CD4-positive, alpha-beta T cell treated with Interleukin-6 at 100 ng/mL for 8 hours (primary cell): Measurements from ENCODE around the gene CHCHD6.

Experiments
- DNase-seq: peaks from one replicate; pipeline ENCODE4 v3.0.0-alpha.2; 2020; ENCODE audit warnings: mixed read lengths, low spot score

The CHCHD6 gene

DNA sequence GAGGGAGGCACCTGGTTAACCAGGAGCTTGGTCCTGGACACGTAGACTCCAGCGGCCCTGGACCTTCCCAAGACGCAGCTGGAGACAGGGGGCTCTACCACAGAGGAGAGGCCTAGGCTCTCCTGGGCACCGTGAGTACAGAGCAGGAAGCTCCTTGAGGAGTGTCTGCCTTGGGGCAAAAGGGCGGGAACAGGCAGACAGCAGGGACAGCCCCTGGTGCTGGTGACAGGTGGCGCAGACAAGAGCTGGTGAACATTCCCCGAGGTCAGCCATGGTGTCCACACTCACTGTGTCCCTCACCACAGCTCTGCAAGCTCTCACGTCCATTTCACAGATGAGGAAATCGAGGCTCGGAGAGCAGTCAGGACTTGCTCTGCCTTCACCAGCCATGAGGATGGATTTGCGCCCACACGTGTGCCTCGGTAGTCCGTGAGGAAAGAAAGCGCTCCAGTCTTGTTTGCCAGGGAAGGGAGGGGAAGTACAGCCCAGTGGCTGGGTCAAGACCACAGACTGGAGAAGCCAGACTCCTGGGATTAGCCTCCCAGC is 276.3 kb downstream of the CHCHD6 start:
- DNase-seq: no peak

GRCh38 chr3:126982126-126982470 is 278.1 kb downstream of the CHCHD6 start:
- DNase-seq: peak; percentile 39

- peak; percentile 88 for DNase-seq
Observed at GRCh38 chr3:126982471-126983175, 278.6 kb downstream of the CHCHD6 start, which contains the start of gene PLXNA1. TSS of gene PLXNA1 (plus strand) at chr3:126983115. CDS start at chr3:126988594, 5,479 bp downstream.

DNA sequence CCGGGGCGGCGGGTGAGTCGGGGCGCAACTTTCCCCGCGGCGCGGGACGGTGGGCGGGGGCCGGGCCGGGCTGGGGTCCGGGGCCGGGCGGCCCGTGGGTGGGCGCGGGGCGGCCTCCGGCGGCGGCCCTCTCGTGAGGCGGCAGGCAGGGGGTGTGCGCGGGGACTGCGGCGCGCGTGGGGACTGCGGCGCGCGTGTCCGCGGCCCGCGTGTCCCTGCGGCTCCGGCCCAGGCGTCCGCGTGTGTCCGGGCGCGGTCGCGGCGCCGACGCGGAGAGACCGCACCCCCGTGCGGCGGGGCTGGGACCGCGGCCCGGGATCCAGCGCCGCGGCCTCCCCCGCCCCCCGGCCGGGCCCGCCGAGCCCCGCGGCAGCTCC is 279.2 kb downstream of the CHCHD6 start:
- no peak for DNase-seq

DNA sequence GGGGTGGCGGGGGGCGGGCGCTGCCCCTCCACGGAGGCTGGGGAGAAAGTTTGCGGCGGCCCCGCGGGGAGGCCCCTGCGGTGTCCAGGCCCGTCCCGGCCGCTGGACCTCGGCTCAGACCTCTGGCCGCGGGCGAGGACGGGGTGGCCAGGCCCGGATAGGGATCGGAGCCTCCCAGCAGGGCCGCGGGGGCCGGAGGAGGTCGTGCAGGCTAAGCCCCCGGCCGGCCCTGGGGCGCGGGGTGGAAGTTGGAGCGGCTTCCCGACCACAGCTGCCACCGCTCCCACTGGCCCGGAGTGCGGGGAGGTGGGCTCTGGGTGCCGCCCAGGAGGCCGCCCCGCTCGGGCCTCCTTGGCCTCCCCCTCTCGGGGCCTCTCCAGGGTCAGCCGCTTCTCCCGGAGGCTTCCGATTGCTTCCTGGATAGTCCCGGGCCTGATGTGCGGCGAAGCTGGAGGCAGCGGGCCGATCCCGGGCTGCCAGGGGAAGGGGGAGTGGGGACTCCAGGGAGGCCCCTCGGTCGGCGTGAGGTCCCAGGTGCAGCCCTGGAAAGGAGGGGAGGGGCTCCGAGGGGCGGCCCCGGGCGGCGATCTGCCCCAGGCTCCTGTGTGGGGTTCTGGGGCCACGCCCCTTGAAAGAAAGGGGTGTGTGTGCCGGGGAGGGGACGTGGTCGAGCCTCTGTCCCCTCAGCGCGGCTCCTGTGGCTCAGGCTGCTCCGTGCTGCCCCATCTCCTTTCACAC is 279.8 kb downstream of the CHCHD6 start:
- DNase-seq: peak; percentile 22

GRCh38 chr3:126984391-126985131 is 280.5 kb downstream of the CHCHD6 start:
- no peak for DNase-seq

GRCh38 chr3:126985132-126985985 is 281.3 kb downstream of the CHCHD6 start:
- DNase-seq: no peak

GRCh38 chr3:126986001-126986400 is 282.0 kb downstream of the CHCHD6 start:
- DNase-seq: no peak

- DNase-seq: no peak
Observed at GRCh38 chr3:126987129-126987528, 283.1 kb downstream of the CHCHD6 start.

DNA sequence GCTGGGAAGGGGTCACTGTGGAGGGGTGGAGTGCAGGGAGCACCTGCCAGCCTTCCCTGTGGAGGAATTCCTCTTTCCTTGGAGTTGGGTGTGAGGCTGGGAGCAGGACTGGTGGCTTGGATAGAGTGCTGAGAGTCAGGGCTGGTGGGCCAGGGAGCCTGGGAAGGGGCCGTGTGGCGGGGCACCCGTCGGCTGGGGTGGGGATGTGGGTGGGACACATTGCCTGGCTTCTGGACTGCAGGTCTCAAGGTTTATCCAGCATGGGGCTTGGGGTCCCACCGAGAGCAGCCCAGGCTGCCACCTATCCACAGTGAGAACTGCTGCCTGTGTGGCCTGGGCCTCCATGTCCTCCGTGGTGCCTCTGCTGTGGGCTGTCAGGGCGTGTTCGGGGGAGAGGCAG is 283.6 kb downstream of the CHCHD6 start:
- DNase-seq: no peak

DNA sequence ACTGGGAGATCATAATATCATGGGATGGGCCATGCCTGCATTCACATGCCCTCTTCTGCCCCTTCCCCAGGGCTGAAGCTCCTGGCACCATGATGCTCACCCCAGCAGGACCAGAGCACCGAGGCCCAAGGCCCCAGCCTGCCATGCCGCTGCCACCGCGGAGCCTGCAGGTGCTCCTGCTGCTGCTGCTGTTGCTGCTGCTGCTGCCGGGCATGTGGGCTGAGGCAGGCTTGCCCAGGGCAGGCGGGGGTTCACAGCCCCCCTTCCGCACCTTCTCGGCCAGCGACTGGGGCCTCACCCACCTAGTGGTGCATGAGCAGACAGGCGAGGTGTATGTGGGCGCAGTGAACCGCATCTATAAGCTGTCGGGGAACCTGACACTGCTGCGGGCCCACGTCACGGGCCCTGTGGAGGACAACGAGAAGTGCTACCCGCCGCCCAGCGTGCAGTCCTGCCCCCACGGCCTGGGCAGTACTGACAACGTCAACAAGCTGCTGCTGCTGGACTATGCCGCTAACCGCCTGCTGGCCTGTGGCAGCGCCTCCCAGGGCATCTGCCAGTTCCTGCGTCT is 284.5 kb downstream of the CHCHD6 start:
- DNase-seq: no peak

GRCh38 chr3:126989316-126990023 is 285.4 kb downstream of the CHCHD6 start:
- no peak for DNase-seq

- DNase-seq: no peak
Observed at GRCh38 chr3:126990024-126990700, 286.1 kb downstream of the CHCHD6 start.

- no peak for DNase-seq
Observed at GRCh38 chr3:126990890-126991289, 286.9 kb downstream of the CHCHD6 start.

DNA sequence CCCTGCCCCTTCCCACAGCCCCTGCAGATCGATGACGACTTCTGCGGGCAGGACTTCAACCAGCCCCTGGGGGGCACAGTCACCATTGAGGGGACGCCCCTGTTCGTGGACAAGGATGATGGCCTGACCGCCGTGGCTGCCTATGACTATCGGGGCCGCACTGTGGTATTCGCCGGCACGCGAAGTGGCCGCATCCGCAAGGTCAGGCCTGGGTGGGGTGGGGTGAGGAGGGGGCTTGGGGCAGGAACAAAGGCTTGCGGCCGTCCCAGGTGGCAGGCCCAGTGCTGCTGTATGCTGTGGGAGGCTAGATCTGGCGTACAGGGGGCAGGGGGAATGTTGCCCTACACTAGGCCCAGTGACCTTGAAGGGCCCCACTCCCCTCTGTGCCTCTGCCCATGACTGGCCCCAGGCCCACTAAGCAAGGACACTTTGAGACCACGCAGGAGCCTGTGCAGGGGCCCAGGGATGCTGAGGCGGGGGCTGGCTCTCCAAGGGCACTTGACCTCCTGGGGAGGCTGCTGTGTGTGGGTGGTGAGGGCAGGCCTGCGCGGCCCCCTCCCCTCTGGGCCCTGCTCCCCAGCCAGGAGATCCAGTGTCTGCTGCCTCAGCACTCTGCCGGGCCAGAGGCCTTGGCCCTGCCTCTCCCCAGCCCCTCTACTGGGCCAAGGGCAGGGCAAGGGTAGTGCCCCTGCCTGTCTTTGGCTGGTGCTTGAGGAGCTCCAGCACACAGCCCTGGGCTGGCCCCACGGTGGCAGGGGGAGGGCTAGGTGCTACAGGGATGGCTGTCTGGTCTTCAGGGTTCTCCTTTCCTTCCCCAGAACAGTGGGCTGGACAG is 287.5 kb downstream of the CHCHD6 start:
- DNase-seq: no peak

- no peak for DNase-seq
Observed at GRCh38 chr3:126992216-126992615, 288.2 kb downstream of the CHCHD6 start.

- no peak for DNase-seq
Observed at GRCh38 chr3:126992776-126993175, 288.7 kb downstream of the CHCHD6 start.

DNA sequence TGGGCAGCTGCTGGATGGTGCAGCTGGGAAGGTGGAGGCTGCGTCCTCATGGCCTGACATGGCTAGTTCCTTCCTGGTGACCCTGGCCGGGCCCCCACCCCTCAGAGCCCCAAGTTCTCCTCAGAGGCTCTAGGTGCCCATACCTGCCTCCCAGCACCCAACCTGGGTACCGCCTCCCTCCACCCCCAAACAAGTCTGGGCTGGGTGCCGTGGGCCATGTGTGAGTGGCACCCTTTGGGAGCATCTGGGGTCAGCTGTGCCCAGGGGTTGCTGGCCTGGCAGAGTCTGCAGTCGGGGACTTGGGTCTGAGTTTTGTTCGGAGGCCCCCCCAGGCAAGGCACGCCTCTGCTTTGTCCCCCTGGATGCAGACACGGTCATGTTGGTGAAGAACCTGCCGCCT is 289.4 kb downstream of the CHCHD6 start:
- DNase-seq: no peak

DNA sequence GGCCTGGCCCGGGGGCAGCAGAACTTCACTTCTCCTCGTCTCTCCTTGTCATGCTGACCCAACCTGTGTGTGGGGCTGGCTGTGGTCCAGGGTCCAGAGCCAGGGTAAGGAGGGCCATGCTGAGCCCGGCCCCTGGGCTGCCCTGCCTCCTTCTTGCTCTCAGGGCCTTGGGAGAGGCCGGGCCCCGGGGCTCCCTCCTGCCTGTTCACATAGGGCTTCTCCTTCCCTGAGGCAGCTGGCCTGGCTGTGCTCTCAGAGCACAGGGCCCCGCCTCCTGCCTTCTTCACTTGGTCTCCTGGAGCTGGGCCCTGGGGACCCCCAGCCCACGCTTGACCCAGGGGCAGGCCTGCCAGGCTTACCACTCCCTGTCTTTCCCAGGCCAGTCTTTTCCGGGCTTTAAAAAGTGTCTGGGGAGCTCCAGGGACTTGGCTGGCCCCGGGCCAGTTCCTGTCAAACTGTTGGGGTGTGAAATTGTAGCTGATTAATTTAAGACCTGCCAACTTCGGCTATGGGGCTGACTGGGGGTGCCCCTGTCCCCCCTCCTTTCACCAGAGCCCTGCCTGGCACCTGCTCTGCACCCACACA is 290.7 kb downstream of the CHCHD6 start:
- DNase-seq: no peak
